NT2/D1 (cell line): ENCODE data around the gene ADSS2.
"Not testable (repeated sequence)": the region's sequence is repeated elsewhere in the genome, so short reads cannot be mapped to it uniquely, and the experiment has no call there.

Source experiments
- DNase-seq: peaks from one replicate; pipeline ENCODE4 v3.0.0-alpha.2; 2011; ENCODE audit warnings: low read depth, low spot score
- H3K27me3 ChIP-seq: 2 replicates; pipeline ENCODE4 v1.6.0; 2011; ENCODE audit warnings: mild to moderate bottlenecking; ENCODE audit not compliant: insufficient read length, insufficient read depth
- H3K36me3 ChIP-seq: 2 replicates; pipeline ENCODE4 v1.6.1; 2011; ENCODE audit warnings: mild to moderate bottlenecking, low read length, mixed read lengths; ENCODE audit not compliant: insufficient read depth, insufficient read length
- H3K4me1 ChIP-seq: 2 replicates; pipeline ENCODE4 v1.5.1; 2011; ENCODE audit not compliant: insufficient read depth, insufficient read length
- H3K4me3 ChIP-seq: 2 replicates; pipeline ENCODE4 v1.5.1; 2011; ENCODE audit warnings: low read depth; ENCODE audit not compliant: insufficient read length
- H3K9ac ChIP-seq: 2 replicates; pipeline ENCODE4 v1.6.0; 2011; ENCODE audit warnings: low read depth; ENCODE audit not compliant: insufficient read length
- H3K9me3 ChIP-seq: 2 replicates; pipeline ENCODE4 v1.5.1; 2011; ENCODE audit warnings: mild to moderate bottlenecking, low read length; ENCODE audit not compliant: insufficient read depth
- SUZ12 ChIP-seq: IDR thresholded peaks from 2 replicates; pipeline ENCODE4 v1.6.1; 2011; ENCODE audit not compliant: insufficient read length, insufficient read depth; ENCODE audit errors: extremely low read depth
- YY1 ChIP-seq: IDR thresholded peaks from 2 replicates; pipeline ENCODE4 v1.6.1; 2011; ENCODE audit not compliant: insufficient read length, insufficient read depth
- ZNF274 ChIP-seq: IDR thresholded peaks from 2 replicates; pipeline ENCODE4 v1.6.1; 2011; ENCODE audit warnings: mild to moderate bottlenecking, low read depth, low read length

Gene ADSS2

DNA sequence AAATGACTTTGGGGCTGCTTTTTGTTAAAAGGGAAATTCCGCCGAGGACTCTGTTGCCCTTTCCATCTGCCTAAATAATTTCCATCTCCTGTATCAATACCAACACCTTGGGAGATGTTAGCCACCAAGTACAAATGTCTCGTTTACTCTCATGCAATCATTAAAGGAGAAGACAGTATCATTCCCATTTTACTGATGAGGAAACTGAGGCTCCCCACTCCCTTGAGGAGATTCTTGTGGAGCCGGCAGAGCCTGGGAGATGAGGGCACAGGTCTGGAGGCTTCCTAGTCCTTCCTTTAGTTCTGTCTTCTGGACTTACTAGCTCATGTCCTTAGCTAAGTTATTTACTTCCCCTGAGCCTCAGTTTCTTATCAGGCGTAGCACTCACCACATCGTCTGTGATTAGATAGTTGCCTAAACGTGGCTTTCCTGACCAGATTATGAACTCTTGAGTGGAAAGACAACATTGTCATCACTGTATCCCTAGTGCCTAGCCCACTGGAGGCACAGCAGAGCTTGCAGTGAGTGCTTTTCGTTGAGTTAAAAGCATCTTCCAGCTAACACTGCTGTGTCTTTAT lies 81.6 kb downstream of the ADSS2 start:
- Histone ChIP-seq H3K9ac (no peak overlapping the region), H3K36me3 (no peaks in the 10 kb centered on the region), H3K4me1 (no peaks in the 10 kb centered on the region), H3K4me3 (no peak overlapping the region), H3K27me3 (no peaks in the 10 kb centered on the region), H3K9me3 (peaks cover 7% of the 10 kb centered on the region)
- TF ChIP-seq SUZ12, result no peak
- no peak for DNase-seq

DNA sequence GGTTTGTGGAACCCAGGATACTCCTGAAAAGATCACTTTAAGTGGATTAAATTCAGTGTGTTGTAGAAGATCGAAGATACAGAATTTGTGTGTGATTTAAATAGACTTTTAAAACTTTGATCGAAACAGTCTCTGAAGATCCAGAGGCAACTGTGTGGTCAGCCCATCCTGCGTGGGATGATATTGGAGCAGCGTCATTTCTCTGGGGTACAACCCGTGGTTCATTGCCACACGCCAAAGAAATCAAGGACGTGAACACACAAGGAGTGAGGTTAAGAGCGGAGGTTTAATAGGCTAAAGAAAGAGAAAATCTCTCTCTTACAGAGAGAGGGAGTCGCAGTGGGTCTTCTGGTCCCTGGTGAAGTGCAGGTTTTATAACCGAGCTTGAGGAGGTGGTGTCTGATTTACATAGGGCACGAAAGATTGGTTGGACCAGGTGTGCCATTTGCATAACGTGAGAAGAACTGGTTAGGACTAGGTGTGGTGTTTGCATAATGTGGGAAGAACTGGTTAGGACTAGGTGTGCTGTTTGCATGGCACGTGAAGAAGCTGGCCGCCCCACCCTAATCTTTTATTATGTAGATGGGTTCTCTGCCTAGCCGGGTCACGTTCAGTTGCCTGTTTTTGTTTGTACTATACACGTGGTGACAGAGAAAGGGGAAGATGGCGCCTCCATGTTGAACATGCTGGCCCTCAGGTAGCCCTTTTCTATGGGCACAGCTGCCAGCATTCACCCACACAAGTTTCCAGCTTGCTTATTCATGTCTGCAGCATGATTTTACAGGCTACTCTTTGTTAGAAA lies 82.3 kb downstream of the ADSS2 start:
- no peak overlapping the region for H3K4me3 ChIP-seq
- H3K36me3 ChIP-seq, result no peaks in the 10 kb centered on the region
- H3K4me1 ChIP-seq, result no peaks in the 10 kb centered on the region
- no peak for DNase-seq
- peaks cover 13% of the 10 kb centered on the region for H3K9me3 ChIP-seq
- H3K27me3 ChIP-seq, result no peaks in the 10 kb centered on the region
- no peak overlapping the region for H3K9ac ChIP-seq
- TF ChIP-seq YY1 (no peak), ZNF274 (no peak), SUZ12 (no peak)

- H3K9me3 ChIP-seq, result peaks cover 14% of the 10 kb centered on the region
- H3K4me1 ChIP-seq, result no peaks in the 10 kb centered on the region
- TF ChIP-seq YY1 (no peak), SUZ12 (no peak), ZNF274 (no peak)
- no peaks in the 10 kb centered on the region for H3K36me3 ChIP-seq
- no peak overlapping the region for H3K4me3 ChIP-seq
- no peak for DNase-seq
- H3K9ac ChIP-seq, result no peak overlapping the region
- H3K27me3 ChIP-seq, result no peaks in the 10 kb centered on the region
Observed at GRCh38 chr1:244368279-244368678, 83.4 kb downstream of the ADSS2 start.

DNA sequence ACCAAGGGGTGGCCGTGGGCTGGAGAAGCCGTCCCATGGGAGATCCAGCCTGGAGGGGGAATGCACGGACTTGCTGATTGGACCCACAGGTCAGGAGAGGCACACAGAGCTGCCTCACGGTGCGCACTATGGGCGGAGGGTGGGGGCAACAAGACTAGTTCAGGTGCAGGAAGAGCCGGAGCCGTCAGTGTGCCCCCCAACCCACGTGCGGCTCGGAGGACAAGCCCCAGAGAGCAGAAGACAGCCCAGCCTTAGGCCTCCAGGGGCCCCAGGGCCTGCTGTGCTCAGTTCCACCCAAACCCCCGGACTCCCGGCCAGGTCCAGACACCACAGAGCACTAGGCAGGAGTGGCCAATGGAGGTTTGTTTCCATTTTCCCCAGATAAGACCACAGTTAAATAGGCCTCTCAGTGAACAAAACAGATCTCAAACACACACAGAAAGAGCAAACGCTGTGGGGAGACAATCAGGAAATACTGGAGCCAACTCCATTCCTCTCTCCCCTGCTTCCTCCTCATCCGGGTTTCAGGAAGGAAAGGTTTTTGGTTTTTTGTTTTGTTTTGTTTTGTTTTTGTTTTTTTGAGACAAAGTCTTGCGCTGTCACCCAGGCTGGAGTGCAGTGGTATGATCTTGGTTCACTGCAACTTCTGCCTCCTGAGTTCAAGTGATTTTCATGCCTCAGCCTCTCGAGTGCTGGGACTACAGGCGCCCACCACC lies 84.2 kb downstream of the ADSS2 start:
- H3K4me1 ChIP-seq, result no peaks in the 10 kb centered on the region
- H3K27me3 ChIP-seq, result no peaks in the 10 kb centered on the region
- no peak overlapping the region for H3K9ac ChIP-seq
- peaks cover 14% of the 10 kb centered on the region for H3K9me3 ChIP-seq
- TF ChIP-seq ZNF274, result no peak
- TF ChIP-seq SUZ12, result no peak
- TF ChIP-seq YY1, result no peak
- no peak overlapping the region for H3K4me3 ChIP-seq
- H3K36me3 ChIP-seq, result no peaks in the 10 kb centered on the region
- no peak for DNase-seq

DNA sequence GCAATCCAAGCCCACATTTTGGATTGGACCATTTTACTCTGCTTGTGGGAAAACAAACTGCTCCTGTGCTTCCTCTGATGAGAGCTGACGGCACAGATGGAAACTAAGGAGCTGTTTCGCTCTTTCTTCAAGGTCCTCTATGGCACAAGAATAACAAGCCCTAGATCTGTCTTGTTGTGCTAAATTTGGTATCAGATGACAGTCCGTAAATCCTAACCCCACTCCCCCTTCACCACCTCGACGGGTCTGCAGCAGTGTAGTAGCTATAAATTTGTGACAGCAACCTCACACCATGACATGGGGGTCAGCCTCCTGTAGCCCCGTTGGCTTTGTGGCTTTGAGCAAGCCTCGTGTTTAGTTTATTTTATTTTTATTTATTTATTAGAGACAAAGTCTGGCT lies 85.9 kb downstream of the ADSS2 start:
- H3K4me3 ChIP-seq, result no peak overlapping the region
- H3K27me3 ChIP-seq, result no peaks in the 10 kb centered on the region
- peaks cover 14% of the 10 kb centered on the region for H3K9me3 ChIP-seq
- DNase-seq, result no peak
- no peak overlapping the region for H3K9ac ChIP-seq
- H3K36me3 ChIP-seq, result no peaks in the 10 kb centered on the region
- TF ChIP-seq SUZ12 (no peak), YY1 (no peak), ZNF274 (no peak)
- H3K4me1 ChIP-seq, result no peaks in the 10 kb centered on the region

DNA sequence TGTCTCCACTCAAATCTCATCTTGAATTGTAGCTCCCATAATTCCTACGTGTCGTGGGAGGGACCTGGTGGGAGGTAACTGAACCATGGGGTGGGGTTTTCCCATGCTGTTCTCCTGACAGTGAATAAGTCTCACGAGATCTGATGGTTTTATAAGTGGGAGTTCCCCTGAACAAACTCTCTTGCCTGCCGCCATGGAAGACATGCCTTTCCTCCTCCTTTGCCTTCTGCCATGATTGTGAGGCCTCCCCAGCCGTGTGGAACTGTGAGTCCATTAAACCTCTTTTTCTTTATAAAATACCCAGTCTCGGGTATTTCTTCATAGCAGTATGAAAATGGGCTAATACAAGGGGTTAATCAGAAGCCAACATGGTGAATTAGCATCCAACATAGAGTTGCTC lies 86.4 kb downstream of the ADSS2 start:
- peaks cover 14% of the 10 kb centered on the region for H3K9me3 ChIP-seq
- not testable (repeated sequence) for H3K27me3 ChIP-seq, H3K4me1 ChIP-seq, DNase-seq, H3K9ac ChIP-seq, H3K36me3 ChIP-seq, H3K4me3 ChIP-seq

GRCh38 chr1:244362476-244362875 lies 89.2 kb downstream of the ADSS2 start:
- Histone ChIP-seq H3K27me3 (no peaks in the 10 kb centered on the region), H3K9me3 (peaks cover 14% of the 10 kb centered on the region), H3K36me3 (no peaks in the 10 kb centered on the region), H3K9ac (peak overlapping the region; percentile 59), H3K4me1 (no peaks in the 10 kb centered on the region), H3K4me3 (peak overlapping the region; percentile 1)
- no peak for TF ChIP-seq ZNF274
- no peak for TF ChIP-seq YY1
- no peak for DNase-seq
